GM13977 (cell line): ENCODE measurements around the gene MEX3A.
"Not testable (repeated sequence)": the region's sequence is repeated elsewhere in the genome, so short reads cannot be mapped to it uniquely, and the experiment has no call there.

Experiments
- DNase-seq: peaks from one replicate; pipeline ENCODE4 v3.0.0; 2012; ENCODE audit warnings: low spot score
- CTCF ChIP-seq: IDR thresholded peaks from 2 replicates; pipeline ENCODE4 v1.5.1; 2012; ENCODE audit warnings: mild to moderate bottlenecking, control low read depth; ENCODE audit not compliant: insufficient read depth; ENCODE audit errors: extremely low read depth, missing control alignments
- in situ Hi-C: fragments of 300-500 bp; cut with MboI; formaldehyde crosslinking; loops from one replicate; pipeline ENCODE4 v1.12.0; 2022; ENCODE audit warnings: low sequenced_read_pairs, low pct_unique_long_range_greater_than_20kb, mixed read lengths, inconsistent platforms; ENCODE audit not compliant: unreplicated experiment

Gene MEX3A

GRCh38 chr1:156050376-156050775, 31.9 kb downstream of the MEX3A start:
- TF ChIP-seq CTCF: no peak
- in situ Hi-C loops: no loop called here
- no peak for DNase-seq

GRCh38 chr1:156048663-156049258, 33.5 kb downstream of the MEX3A start:
- no peak for DNase-seq
- TF ChIP-seq CTCF: no peak
- in situ Hi-C loops: no loop called here

DNA sequence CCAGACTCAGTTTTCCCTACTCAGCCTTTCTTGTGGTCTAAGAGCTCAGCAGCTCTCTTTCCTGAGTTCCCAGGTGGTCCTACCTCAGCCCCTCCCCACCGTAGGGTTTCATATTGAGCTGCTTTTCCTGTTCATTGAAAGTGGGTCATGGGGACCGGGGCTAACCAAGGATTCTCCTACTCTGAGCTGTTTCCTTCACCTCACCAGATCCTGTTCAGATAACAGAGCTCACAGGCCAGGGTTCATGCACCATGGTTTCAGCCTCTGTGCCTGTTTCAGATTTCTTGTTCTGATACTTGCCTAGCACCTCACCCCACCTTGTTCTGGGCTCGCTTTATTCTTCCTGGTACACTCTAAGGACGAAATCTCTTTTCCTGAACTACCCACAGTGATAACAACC, 37.2 kb downstream of the MEX3A start:
- no peak for TF ChIP-seq CTCF
- no peak for DNase-seq
- in situ Hi-C loops: no loop called here

- in situ Hi-C loops: no loop called here
- DNase-seq: no peak
- TF ChIP-seq CTCF: no peak
These were observed 39.4 kb downstream of the MEX3A start for GRCh38 chr1:156042828-156043227.

GRCh38 chr1:156034991-156035390, 47.3 kb downstream of the MEX3A start:
- in situ Hi-C loops, DNase-seq: not testable (repeated sequence)

GRCh38 chr1:156033011-156033410, 49.3 kb downstream of the MEX3A start:
- in situ Hi-C loops: no loop called here
- no peak for DNase-seq
- TF ChIP-seq CTCF: no peak

DNA sequence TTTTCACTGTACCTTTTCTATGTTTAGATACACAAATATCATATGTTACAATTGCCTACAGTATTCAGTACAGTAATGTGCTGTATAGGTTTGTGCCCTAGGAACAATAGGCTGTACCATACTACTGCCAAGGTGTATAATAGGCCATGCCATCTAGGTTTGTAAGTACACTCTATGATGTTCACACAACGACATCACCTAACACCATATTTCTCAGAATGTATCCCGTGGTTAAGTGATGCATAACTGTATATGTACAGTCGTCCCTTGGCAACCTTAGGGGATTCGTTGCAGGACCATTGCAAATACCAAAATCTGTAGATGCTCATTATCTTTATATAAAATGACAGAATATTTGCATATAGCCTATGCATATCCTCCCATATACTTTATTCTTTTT, 55.7 kb downstream of the MEX3A start:
- TF ChIP-seq CTCF: no peak
- in situ Hi-C loops: no loop called here
- no peak for DNase-seq
